ENCODE results near the gene GNPAT. TPM values are rescaled to one million over a fixed set of nuclear protein-coding genes. Genes with fewer than 3 reads are reported as not detected.
A peak's percentile ranks its signal among the peaks of the same experiment; 100 is the strongest.

Gene GNPAT
- total and polyA plus RNA-seq, 4 donors, result 29.9 to 36.6 (median 34.8) TPM

GRCh38 chr1:231200388-231201031 is 40.5 kb upstream of the GNPAT start:
- Histone ChIP-seq H3K36me3 (ENCODE audit: control insufficient read depth in 1 of 2, insufficient read depth in 2 of 2, low read length in 1 of 2) (no peaks in the 10 kb centered on the region), H3K9me3 (ENCODE audit: control insufficient read depth, low read length) (no peaks in the 10 kb centered on the region), H3K27ac (ENCODE audit: low read depth in 1 of 2, low read length in 2 of 2) (no peak overlapping the region), H3K27me3 (ENCODE audit: control insufficient read depth in 1 of 2, insufficient read depth in 2 of 2, low read length in 1 of 2) (no peaks in the 10 kb centered on the region), H3K4me3 (ENCODE audit: low read length in 2 of 2) (no peak overlapping the region), H3K4me1 (ENCODE audit: control insufficient read depth in 1 of 2, insufficient read depth in 2 of 2, low read length in 2 of 2) (no peaks in the 10 kb centered on the region)
- ATAC-seq (ENCODE audit: low FRiP score) (no peak), DNase-seq (no peak)
- intact Hi-C loops (cut with DNase I), result no loop called here
- WGBS, 2 donors, result 60 to 61% methylated on average over 8 of the region's 8 CpGs

DNA sequence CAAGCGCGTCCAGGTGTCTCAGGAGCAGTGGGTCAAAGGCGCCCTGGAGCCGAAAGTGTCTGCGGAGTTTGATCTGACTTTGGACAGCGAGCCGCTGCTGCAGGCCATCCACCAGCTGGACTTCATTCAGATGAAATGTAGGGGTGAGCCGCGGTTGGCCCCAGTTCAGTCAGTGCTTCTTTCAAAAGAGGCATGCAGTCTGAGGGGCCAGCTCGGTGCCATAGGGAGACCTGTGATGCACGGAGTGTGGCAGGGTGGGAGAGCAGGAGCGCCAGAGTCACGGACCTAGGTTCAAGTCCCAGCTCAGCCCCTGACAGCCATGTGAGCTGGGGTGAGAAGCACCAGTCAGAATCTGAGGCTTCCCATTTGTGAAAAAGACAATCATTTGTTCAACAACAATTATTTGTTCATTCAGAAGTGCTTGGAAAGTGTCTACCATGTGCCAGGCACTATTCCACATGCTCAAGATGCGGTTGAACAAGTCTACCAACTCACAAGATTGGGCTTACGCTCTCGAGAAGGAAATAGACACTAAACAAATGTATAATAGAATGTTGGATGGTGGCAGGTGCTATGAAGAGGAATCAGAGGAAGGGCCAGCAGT is 39.5 kb upstream of the GNPAT start:
- ATAC-seq (ENCODE audit: low FRiP score), result no peak
- H3K27me3 ChIP-seq (ENCODE audit: control insufficient read depth in 1 of 2, insufficient read depth in 2 of 2, low read length in 1 of 2), result no peaks in the 10 kb centered on the region
- 89 to 91% methylated on average over 16 of the region's 16 CpGs for WGBS, 2 donors

DNA sequence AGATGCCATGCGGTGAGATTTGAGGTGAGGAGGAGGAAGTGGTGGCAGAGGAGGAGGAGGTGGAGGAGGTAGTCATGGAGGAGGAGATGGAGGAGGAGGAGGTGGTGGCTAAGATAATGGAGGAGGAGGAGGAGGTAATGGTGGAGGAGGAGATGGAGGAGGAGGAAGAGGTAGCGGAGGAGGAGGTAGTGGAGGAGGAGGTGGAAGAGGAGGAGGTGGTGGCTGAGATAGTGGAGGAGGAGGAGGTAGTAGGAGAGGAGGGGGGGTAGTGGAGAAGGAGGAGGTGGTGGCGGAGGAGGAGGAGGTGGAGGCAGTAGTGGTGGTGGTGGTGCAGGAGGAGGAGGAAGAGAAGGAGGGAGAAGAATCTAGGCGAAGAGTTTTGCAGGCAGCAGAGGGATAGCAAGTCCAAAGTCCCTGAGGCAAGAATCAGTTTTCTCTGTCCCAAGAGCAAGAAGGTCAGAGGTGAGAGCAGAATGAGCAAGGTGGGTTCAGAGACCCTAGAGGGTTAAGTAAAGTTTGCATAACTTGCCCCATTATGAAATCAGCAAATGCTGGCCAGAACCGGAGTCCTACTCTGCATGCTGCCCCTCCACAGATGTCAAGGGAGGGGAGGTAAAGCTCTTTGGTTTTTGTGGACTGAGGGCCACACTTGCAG is 38.9 kb upstream of the GNPAT start:
- WGBS, 2 donors, result 60 to 73% methylated on average over 5 of the region's 5 CpGs
- intact Hi-C loops (cut with DNase I), result no loop called here
- no peaks in the 10 kb centered on the region for H3K36me3 ChIP-seq (ENCODE audit: control insufficient read depth in 1 of 2, insufficient read depth in 2 of 2, low read length in 1 of 2)
- DNase-seq (no peak), ATAC-seq (ENCODE audit: low FRiP score) (no peak)
- no peak overlapping the region for H3K4me3 ChIP-seq (ENCODE audit: low read length in 2 of 2)
- H3K27ac ChIP-seq (ENCODE audit: low read depth in 1 of 2, low read length in 2 of 2), result no peak overlapping the region
- no peaks in the 10 kb centered on the region for H3K4me1 ChIP-seq (ENCODE audit: control insufficient read depth in 1 of 2, insufficient read depth in 2 of 2, low read length in 2 of 2)
- H3K27me3 ChIP-seq (ENCODE audit: control insufficient read depth in 1 of 2, insufficient read depth in 2 of 2, low read length in 1 of 2), result no peaks in the 10 kb centered on the region
- H3K9me3 ChIP-seq (ENCODE audit: control insufficient read depth, low read length), result no peaks in the 10 kb centered on the region

More for the DNA sequence above, 39.5 kb upstream of the GNPAT start:
- no peak for DNase-seq
- H3K36me3 ChIP-seq (ENCODE audit: control insufficient read depth in 1 of 2, insufficient read depth in 2 of 2, low read length in 1 of 2), result no peaks in the 10 kb centered on the region
- H3K27ac ChIP-seq (ENCODE audit: low read depth in 1 of 2, low read length in 2 of 2), result no peak overlapping the region
- H3K4me1 ChIP-seq (ENCODE audit: control insufficient read depth in 1 of 2, insufficient read depth in 2 of 2, low read length in 2 of 2), result no peaks in the 10 kb centered on the region
- intact Hi-C loops (cut with DNase I), result no loop called here
- no peak overlapping the region for H3K4me3 ChIP-seq (ENCODE audit: low read length in 2 of 2)
- H3K9me3 ChIP-seq (ENCODE audit: control insufficient read depth, low read length), result no peaks in the 10 kb centered on the region

DNA sequence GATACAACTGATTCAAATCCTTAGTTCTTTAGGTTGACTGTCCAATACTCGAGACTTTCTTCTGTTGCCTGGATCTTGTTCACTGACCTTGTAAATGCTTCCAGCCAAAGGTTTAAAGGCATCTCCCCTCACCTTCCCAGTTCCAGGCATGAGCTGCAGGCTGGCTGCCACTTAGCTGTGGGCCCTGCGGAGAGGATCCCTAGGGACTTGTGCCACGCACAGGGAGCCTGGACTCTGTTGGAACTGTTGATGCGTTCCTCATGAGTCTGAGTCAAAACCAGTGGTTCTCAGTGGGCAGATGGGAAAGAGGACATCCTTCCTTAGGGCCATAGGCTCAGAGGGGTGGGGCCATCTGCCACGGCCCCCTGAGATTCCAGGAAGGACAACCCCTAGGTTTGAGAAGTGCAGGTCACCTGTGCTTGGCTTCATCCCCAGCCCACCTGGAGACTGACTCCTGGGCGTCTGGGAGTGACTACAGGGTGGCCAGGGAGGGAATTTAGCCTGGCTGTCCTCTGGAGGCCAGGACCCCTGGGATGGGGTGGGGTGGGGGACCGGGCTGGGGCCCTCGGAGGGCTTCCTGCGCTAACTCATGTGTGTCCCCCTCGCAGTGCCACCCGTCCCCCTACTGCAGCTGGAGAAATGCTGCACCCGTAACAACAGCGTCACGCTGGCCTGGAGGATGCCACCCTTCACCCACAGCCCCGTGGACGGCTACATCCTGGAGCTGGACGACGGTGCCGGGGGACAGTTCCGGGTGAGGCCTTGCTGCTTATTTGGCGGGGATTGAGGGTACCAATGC is 37.6 kb upstream of the GNPAT start:
- H3K4me3 ChIP-seq (ENCODE audit: low read length in 2 of 2), result no peak overlapping the region
- no peaks in the 10 kb centered on the region for H3K4me1 ChIP-seq (ENCODE audit: control insufficient read depth in 1 of 2, insufficient read depth in 2 of 2, low read length in 2 of 2)
- H3K36me3 ChIP-seq (ENCODE audit: control insufficient read depth in 1 of 2, insufficient read depth in 2 of 2, low read length in 1 of 2), result no peaks in the 10 kb centered on the region
- intact Hi-C loops (cut with DNase I), result no loop called here
- H3K27ac ChIP-seq (ENCODE audit: low read depth in 1 of 2, low read length in 2 of 2), result no peak overlapping the region
- H3K9me3 ChIP-seq (ENCODE audit: control insufficient read depth, low read length), result no peaks in the 10 kb centered on the region
- peak; percentile 20 for ATAC-seq (ENCODE audit: low FRiP score)
- WGBS, 2 donors, result 69 to 77% methylated on average over 21 of the region's 21 CpGs
- DNase-seq, result no peak
- H3K27me3 ChIP-seq (ENCODE audit: control insufficient read depth in 1 of 2, insufficient read depth in 2 of 2, low read length in 1 of 2), result no peaks in the 10 kb centered on the region

DNA sequence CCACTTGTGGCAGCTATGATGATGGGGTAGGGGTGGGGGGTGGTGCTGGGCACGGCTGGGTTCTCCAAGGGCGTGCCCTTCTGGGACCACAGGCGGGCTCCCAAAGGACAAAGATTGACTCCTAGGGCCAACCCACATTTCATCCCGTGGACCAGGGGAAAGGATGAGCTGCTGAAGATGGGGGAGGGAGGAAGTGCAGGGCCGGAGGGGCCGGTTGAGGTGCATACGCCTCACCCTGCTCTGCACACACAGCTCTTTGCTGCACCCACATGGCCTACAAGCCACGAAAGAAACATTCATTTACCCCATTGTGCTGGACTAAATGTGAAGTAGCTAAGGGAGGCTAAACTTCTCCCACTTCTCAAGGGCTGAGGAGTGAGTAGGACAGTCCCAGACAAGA is 34.2 kb upstream of the GNPAT start:
- no peak for ATAC-seq (ENCODE audit: low FRiP score)
- no peaks in the 10 kb centered on the region for H3K9me3 ChIP-seq (ENCODE audit: control insufficient read depth, low read length)
- H3K4me1 ChIP-seq (ENCODE audit: control insufficient read depth in 1 of 2, insufficient read depth in 2 of 2, low read length in 2 of 2), result no peaks in the 10 kb centered on the region
- no peaks in the 10 kb centered on the region for H3K36me3 ChIP-seq (ENCODE audit: control insufficient read depth in 1 of 2, insufficient read depth in 2 of 2, low read length in 1 of 2)
- H3K27me3 ChIP-seq (ENCODE audit: control insufficient read depth in 1 of 2, insufficient read depth in 2 of 2, low read length in 1 of 2), result no peaks in the 10 kb centered on the region
- DNase-seq, result no peak
- H3K4me3 ChIP-seq (ENCODE audit: low read length in 2 of 2), result no peak overlapping the region
- intact Hi-C loops (cut with DNase I), result no loop called here
- H3K27ac ChIP-seq (ENCODE audit: low read depth in 1 of 2, low read length in 2 of 2), result no peak overlapping the region
- WGBS, 2 donors, result 45 to 48% methylated on average over 8 of the region's 8 CpGs

DNA sequence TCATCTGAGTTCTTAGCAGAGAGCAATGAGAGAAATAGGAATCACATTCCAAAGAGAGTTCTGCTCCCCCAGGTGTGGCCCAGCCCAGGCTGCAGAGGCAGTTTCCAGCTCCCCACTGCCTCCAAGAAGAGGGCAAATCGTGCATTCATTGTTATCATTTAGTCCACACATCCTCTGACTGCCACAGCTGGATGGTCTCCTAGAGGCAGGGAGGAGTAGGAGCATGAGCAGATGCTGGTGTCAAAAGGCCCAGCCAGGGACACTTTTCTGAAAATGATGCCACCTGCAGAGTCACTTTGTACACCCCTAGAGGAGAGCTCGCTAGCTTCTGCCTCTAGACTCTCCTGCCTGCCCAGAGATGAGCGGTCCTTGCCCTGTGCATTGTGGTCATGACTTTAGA is 33.6 kb upstream of the GNPAT start:
- Histone ChIP-seq H3K4me1 (ENCODE audit: control insufficient read depth in 1 of 2, insufficient read depth in 2 of 2, low read length in 2 of 2) (no peaks in the 10 kb centered on the region), H3K4me3 (ENCODE audit: low read length in 2 of 2) (no peak overlapping the region), H3K9me3 (ENCODE audit: control insufficient read depth, low read length) (no peaks in the 10 kb centered on the region), H3K36me3 (ENCODE audit: control insufficient read depth in 1 of 2, insufficient read depth in 2 of 2, low read length in 1 of 2) (no peaks in the 10 kb centered on the region), H3K27ac (ENCODE audit: low read depth in 1 of 2, low read length in 2 of 2) (no peak overlapping the region), H3K27me3 (ENCODE audit: control insufficient read depth in 1 of 2, insufficient read depth in 2 of 2, low read length in 1 of 2) (no peaks in the 10 kb centered on the region)
- ATAC-seq (ENCODE audit: low FRiP score) (no peak), DNase-seq (no peak)
- 88 to 90% methylated on average over 3 of the region's 3 CpGs for WGBS, 2 donors
- intact Hi-C loops (cut with DNase I), result no loop called here

DNA sequence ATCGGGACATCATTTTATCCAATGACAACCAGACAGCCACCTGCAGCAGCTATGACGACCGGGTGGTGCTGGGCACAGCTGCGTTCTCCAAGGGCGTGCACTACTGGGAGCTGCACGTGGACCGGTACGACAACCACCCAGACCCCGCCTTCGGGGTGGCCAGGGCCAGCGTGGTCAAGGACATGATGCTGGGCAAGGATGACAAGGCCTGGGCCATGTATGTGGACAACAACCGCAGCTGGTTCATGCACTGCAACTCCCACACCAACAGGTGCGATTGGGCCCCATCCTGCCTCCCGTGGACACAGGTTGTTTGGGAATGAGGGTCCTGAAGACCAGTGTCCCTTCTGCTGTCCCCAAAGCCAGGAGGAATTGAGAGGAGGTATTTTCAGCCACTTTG is 32.0 kb upstream of the GNPAT start:
- Histone ChIP-seq H3K4me3 (ENCODE audit: low read length in 2 of 2) (no peak overlapping the region), H3K4me1 (ENCODE audit: control insufficient read depth in 1 of 2, insufficient read depth in 2 of 2, low read length in 2 of 2) (no peaks in the 10 kb centered on the region), H3K27ac (ENCODE audit: low read depth in 1 of 2, low read length in 2 of 2) (no peak overlapping the region), H3K9me3 (ENCODE audit: control insufficient read depth, low read length) (no peaks in the 10 kb centered on the region), H3K36me3 (ENCODE audit: control insufficient read depth in 1 of 2, insufficient read depth in 2 of 2, low read length in 1 of 2) (no peaks in the 10 kb centered on the region), H3K27me3 (ENCODE audit: control insufficient read depth in 1 of 2, insufficient read depth in 2 of 2, low read length in 1 of 2) (no peaks in the 10 kb centered on the region)
- WGBS, 2 donors, result 94 to 95% methylated on average over 14 of the region's 14 CpGs
- DNase-seq (peak in 1 of 2 donors; percentile 57), ATAC-seq (ENCODE audit: low FRiP score) (no peak)
- intact Hi-C loops (cut with DNase I), result no loop called here

- no peaks in the 10 kb centered on the region for H3K9me3 ChIP-seq (ENCODE audit: control insufficient read depth, low read length)
Measured at GRCh38 chr1:231209531-231209930, 31.5 kb upstream of the GNPAT start.

More at GRCh38 chr1:231209531-231209930, 31.5 kb upstream of the GNPAT start:
- 89 to 92% methylated on average over 5 of the region's 5 CpGs for WGBS, 2 donors
- DNase-seq (no peak), ATAC-seq (ENCODE audit: low FRiP score) (no peak)
- Histone ChIP-seq H3K36me3 (ENCODE audit: control insufficient read depth in 1 of 2, insufficient read depth in 2 of 2, low read length in 1 of 2) (no peaks in the 10 kb centered on the region), H3K27me3 (ENCODE audit: control insufficient read depth in 1 of 2, insufficient read depth in 2 of 2, low read length in 1 of 2) (no peaks in the 10 kb centered on the region), H3K4me3 (ENCODE audit: low read length in 2 of 2) (no peak overlapping the region), H3K27ac (ENCODE audit: low read depth in 1 of 2, low read length in 2 of 2) (no peak overlapping the region), H3K4me1 (ENCODE audit: control insufficient read depth in 1 of 2, insufficient read depth in 2 of 2, low read length in 2 of 2) (no peaks in the 10 kb centered on the region)
- intact Hi-C loops (cut with DNase I), result no loop called here
